SH-SY5Y (cell line): ENCODE measurements around the gene VAT1.

Experiments used
- GATA2 ChIP-seq: IDR thresholded peaks from 2 replicates; pipeline ENCODE4 v1.6.1; 2011; ENCODE audit warnings: mild to moderate bottlenecking, low read depth, low read length
- GATA3 ChIP-seq: IDR thresholded peaks from 2 replicates; pipeline ENCODE4 v1.6.1; 2011; ENCODE audit warnings: low read depth, mild to moderate bottlenecking, low read length, moderate library complexity

DNA sequence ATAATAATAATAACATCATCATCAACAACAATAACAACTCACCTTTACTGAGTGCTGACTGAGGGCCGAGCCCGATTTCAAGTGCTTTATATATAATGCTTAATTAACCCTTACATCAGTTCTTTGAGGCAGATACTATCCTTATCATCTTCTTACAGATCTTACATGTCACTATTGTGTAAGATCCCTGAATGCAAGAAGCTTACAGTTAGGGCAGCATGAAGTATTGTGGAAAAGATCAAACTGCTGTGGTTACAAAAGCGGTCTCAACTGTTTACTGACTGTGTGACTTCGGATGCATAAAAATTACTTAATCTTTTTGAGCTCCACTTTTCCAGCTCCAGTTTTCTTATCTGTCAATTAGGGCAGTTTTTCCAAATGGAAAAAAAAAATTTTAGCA lies 3.3 kb downstream of the VAT1 start:
- no peak for TF ChIP-seq GATA2
- no peak for TF ChIP-seq GATA3
